ENCODE results near the gene ART3.
"Not testable (repeated sequence)": the region's sequence is repeated elsewhere in the genome, so short reads cannot be mapped to it uniquely, and the experiment has no call there.

The ART3 gene

GRCh38 chr4:76044686-76045085, 29.8 kb upstream of the ART3 start:
- not testable (repeated sequence) for DNase-seq (ENCODE audit: low read depth in 1 of 2, low spot score in 1 of 2); H3K27me3 ChIP-seq (ENCODE audit: insufficient read depth, poor library complexity, severe bottlenecking); H3K27ac ChIP-seq (replicated peaks); H3K4me3 ChIP-seq (replicated peaks; ENCODE audit: insufficient read depth, low read length)

- not testable (repeated sequence) for H3K4me3 ChIP-seq (replicated peaks; ENCODE audit: insufficient read depth, low read length); H3K27ac ChIP-seq (replicated peaks)
These were observed 24.6 kb upstream of the ART3 start for GRCh38 chr4:76049860-76050416.

GRCh38 chr4:76050560-76051050, 23.9 kb upstream of the ART3 start:
- not testable (repeated sequence) for H3K27me3 ChIP-seq (ENCODE audit: insufficient read depth, poor library complexity, severe bottlenecking); DNase-seq (ENCODE audit: low read depth in 1 of 2, low spot score in 1 of 2); H3K4me3 ChIP-seq (replicated peaks; ENCODE audit: insufficient read depth, low read length); H3K27ac ChIP-seq (replicated peaks)

More at GRCh38 chr4:76049860-76050416, 24.6 kb upstream of the ART3 start:
- DNase-seq (ENCODE audit: low read depth in 1 of 2, low spot score in 1 of 2); H3K27me3 ChIP-seq (ENCODE audit: insufficient read depth, poor library complexity, severe bottlenecking): not testable (repeated sequence)

- no peak for TF ChIP-seq POLR2AphosphoS5 (IDR thresholded peaks at IDR 0.05; ENCODE audit: low read depth)
- no peak for TF ChIP-seq GABPA (IDR thresholded peaks at IDR 0.05; ENCODE audit: low read depth)
- TF ChIP-seq CTCF (IDR thresholded peaks at IDR 0.05; ENCODE audit: insufficient read depth, low read length): no peak
- TF ChIP-seq SPI1 (IDR thresholded peaks at IDR 0.05; ENCODE audit: borderline replicate concordance, low read depth): no peak
- TF ChIP-seq REST (IDR thresholded peaks at IDR 0.05; ENCODE audit: insufficient replicate concordance, low read depth): no peak
- Histone ChIP-seq H3K4me3 (replicated peaks; ENCODE audit: insufficient read depth, low read length) (no peak overlapping the region), H3K27ac (replicated peaks) (no peak overlapping the region), H3K27me3 (ENCODE audit: insufficient read depth, poor library complexity, severe bottlenecking) (no peaks in the 10 kb centered on the region)
- no peak for DNase-seq (ENCODE audit: low read depth in 1 of 2, low spot score in 1 of 2)
These were observed 20.8 kb upstream of the ART3 start for GRCh38 chr4:76053730-76054129.

GRCh38 chr4:76055016-76055415, 19.5 kb upstream of the ART3 start:
- TF ChIP-seq CTCF (IDR thresholded peaks at IDR 0.05; ENCODE audit: insufficient read depth, low read length) (no peak), SPI1 (IDR thresholded peaks at IDR 0.05; ENCODE audit: borderline replicate concordance, low read depth) (no peak), REST (IDR thresholded peaks at IDR 0.05; ENCODE audit: insufficient replicate concordance, low read depth) (no peak), POLR2AphosphoS5 (IDR thresholded peaks at IDR 0.05; ENCODE audit: low read depth) (no peak), GABPA (IDR thresholded peaks at IDR 0.05; ENCODE audit: low read depth) (no peak)
- no peak overlapping the region for H3K27ac ChIP-seq (replicated peaks)
- no peaks in the 10 kb centered on the region for H3K27me3 ChIP-seq (ENCODE audit: insufficient read depth, poor library complexity, severe bottlenecking)
- H3K4me3 ChIP-seq (replicated peaks; ENCODE audit: insufficient read depth, low read length): no peak overlapping the region
- no peak for DNase-seq (ENCODE audit: low read depth in 1 of 2, low spot score in 1 of 2)

Measured in HL-60 (cell line).